ENCODE measurements around the gene LMX1B. TPM values are rescaled to one million over a fixed set of nuclear protein-coding genes. Genes with fewer than 3 reads are reported as not detected.

The LMX1B gene
- total RNA-seq, 1 donor from 2014 or later, result 0.52 TPM

DNA sequence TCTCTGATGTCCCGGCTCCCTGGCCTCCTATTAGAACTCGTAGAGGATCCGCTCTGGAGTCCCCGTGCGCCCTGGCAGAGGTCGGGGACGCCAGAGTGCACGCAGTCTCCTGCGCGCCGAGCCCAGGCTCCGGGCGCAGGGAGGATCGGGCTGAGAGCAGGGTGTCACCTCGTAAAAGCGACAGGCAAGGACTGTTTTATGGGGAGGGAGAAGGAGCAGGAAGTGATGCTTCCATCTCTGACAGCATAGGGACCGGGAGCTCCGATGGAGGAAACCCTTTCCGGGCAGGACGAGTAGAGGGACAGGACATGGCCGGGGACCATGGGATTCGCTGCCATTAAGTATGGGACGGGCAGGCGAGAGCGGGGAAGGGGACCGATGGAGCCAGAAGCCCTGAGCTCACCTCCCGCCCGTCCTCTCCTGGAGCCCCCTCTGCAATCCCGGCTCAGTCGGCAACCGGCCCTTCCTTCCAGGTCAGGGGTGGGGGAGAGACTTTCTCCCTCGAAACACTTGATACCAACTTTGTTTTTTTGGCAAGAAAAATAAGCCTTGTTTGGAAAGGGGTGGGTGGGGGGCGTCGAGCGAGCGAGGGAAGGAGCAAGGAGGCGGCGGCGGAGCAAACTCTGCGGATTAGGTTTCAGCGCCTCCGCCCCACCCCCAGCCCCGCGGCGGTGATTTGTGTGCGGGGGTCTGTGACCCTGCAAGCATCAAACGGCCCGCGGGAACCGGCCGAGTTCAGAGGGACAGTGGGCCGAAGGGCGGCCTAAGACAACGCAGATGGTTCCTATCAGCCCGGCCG lies 12.6 kb downstream of the LMX1B start:
- no peak overlapping the region for H3K4me3 ChIP-seq (ENCODE audit: low read depth, low read length)
- TF ChIP-seq, protein P1, sequence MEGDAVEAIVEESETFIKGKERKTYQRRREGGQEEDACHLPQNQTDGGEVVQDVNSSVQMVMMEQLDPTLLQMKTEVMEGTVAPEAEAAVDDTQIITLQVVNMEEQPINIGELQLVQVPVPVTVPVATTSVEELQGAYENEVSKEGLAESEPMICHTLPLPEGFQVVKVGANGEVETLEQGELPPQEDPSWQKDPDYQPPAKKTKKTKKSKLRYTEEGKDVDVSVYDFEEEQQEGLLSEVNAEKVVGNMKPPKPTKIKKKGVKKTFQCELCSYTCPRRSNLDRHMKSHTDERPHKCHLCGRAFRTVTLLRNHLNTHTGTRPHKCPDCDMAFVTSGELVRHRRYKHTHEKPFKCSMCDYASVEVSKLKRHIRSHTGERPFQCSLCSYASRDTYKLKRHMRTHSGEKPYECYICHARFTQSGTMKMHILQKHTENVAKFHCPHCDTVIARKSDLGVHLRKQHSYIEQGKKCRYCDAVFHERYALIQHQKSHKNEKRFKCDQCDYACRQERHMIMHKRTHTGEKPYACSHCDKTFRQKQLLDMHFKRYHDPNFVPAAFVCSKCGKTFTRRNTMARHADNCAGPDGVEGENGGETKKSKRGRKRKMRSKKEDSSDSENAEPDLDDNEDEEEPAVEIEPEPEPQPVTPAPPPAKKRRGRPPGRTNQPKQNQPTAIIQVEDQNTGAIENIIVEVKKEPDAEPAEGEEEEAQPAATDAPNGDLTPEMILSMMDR (conservative IDR thresholded peaks at IDR 0.05; ENCODE audit: low read depth, low read length), result no peak
- DNase-seq (ENCODE audit: low read depth), result no peak

DNA sequence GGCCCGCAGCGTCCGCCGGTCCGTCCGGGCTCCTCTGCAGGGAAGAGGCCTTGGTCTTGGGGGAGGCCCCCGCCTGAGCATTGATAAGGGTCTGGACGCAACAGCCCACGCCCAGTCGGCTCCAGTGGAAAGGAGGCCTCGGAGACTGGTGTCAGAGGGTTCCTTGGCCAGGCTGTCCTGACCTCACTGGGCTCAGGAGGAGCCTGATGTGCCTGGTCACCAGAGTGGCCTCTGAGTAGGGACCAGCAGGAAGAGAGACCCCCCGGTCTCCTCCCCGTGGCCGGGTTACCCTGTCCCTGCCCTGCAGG lies 13.2 kb downstream of the LMX1B start:
- no peak for DNase-seq (ENCODE audit: low read depth)
- TF ChIP-seq, protein P1 (conservative IDR thresholded peaks at IDR 0.05; ENCODE audit: low read depth, low read length), result no peak
- H3K4me3 ChIP-seq (ENCODE audit: low read depth, low read length), result no peak overlapping the region

DNA sequence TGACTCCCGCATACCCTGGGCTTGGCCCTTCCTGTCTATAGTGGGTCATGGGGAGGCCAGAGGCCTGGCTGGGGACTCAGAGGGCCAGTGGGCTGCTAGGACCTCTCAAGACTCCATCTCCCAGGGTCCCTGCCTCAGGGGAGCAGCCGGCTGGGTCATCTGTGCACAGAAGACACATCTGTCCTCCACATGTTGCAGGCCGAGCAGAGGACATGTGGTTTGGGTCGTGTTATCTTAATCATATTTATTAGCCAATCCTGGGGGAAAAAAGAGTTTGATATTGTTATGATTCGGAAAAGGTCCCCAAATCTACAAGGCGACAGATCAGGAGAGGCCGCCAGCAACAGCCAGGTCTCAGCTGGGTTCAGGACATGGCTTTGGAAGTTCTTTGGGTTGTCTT lies 14.4 kb downstream of the LMX1B start:
- TF ChIP-seq, protein P1 (conservative IDR thresholded peaks at IDR 0.05; ENCODE audit: low read depth, low read length), result no peak
- no peak for DNase-seq (ENCODE audit: low read depth)
- no peak overlapping the region for H3K4me3 ChIP-seq (ENCODE audit: low read depth, low read length)

DNA sequence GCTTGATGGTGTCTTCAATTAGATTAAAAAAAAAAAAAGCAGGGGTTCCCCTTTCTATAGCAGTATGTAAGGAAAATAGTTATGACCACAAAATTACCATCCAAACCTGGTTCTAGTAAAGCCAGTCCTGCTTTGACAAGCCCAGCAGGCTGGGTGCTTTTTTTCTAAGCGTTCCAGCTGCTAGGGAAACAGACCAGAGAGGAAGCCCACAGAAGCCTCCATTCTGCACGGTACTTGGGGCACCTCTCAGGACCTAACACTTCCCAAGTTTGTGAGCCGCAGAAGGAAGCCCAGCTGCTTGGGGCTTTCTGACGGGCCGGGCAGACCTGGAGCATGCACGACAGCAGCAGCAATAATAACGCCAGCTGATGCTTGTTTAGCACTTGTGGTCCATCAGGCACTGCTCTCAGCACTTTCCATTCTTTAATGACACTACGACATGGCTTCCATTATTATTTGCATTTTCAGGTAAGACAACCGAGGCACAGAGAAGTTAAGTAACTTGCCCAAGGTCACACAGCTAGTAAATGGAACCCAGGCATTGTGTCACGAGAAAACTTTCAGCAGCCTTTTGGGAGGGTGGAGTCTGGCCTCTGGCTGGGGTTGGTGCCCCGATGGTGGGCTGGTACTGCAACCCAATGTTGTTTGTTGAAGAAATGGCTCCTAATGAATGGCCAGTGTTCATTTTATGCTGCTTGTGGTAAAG lies 15.4 kb downstream of the LMX1B start:
- TF ChIP-seq, protein P1 (conservative IDR thresholded peaks at IDR 0.05; ENCODE audit: low read depth, low read length), result no peak
- H3K4me3 ChIP-seq (ENCODE audit: low read depth, low read length), result no peak overlapping the region
- DNase-seq (ENCODE audit: low read depth), result no peak

DNA sequence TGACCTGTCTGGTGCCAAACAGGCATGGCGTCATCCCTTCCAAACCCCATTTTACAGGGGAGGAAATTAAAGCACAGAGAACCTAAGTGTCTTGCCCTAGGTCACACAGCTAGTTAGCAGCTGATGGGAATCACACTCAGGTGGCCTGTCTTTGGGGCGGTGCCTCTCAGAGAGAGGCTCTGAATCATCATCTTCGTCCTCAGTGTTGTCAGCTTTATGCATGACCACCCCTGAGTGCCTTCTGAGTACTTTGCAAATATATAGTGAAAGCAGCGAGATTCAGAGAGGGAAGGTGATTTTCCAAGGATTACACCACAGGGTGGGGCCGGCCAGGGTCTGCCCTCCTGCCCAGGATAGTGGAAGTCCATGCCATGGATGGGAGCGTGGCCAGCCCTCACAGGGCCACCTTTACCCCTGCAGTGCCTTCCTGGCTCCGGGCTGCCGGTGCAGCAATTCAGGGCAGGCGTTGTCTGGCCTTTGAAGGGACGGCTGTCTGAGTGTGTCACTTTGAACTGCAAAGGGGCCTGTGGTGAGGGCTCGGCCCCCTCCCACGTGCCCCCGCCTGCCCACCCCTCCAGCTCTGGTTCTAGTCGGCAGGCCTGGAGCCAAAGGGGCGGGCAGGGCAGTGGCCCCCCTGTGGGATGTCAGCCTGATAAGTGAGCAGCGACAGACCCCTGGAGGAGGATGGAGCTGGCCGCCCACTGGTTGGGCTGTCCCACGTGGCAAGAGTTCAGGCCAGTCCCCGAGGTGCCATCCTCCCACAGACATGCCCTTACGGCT lies 16.9 kb downstream of the LMX1B start:
- TF ChIP-seq, protein P1 (conservative IDR thresholded peaks at IDR 0.05; ENCODE audit: low read depth, low read length), result no peak
- no peak overlapping the region for H3K4me3 ChIP-seq (ENCODE audit: low read depth, low read length)
- DNase-seq (ENCODE audit: low read depth), result peak; percentile 52

DNA sequence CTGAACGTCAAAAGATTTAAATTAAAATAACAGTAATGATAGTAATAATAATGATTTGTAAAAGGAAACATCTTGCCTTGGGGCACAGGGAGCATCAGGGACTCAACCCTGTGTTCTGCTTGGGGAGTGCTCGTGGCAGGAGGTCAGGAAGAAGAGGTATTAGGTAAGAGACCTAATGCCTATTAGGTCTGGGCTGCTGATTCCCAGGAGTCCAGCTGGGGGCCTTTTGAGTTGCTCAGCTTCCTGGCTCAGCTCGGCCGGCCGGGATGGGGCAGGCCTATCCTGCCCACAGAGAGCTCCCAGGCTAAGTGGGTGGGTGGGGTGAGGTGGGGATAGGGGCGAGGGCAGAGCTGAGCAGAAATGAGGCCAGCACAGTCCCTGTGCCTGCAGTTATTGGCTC lies 17.5 kb downstream of the LMX1B start:
- TF ChIP-seq, protein P1 (conservative IDR thresholded peaks at IDR 0.05; ENCODE audit: low read depth, low read length), result no peak
- no peak for DNase-seq (ENCODE audit: low read depth)
- H3K4me3 ChIP-seq (ENCODE audit: low read depth, low read length), result no peak overlapping the region
